OCI-LY7 (cell line): ENCODE measurements around the gene TRMT61B.

Experiments used
- CTCF ChIP-seq: fragments of 200-600 bp; sonication (generic); conservative IDR thresholded peaks from 2 replicates; pipeline ENCODE4 v1.5.1; 2014; ENCODE audit warnings: mild to moderate bottlenecking, antibody characterized with exemption, low read length, moderate library complexity, mixed read lengths
- EZH2phosphoT487 ChIP-seq: fragments of 200-600 bp; sonication (generic); IDR thresholded peaks from 2 replicates; pipeline ENCODE4 v1.6.1; 2018; ENCODE audit warnings: low read depth, borderline replicate concordance, mild to moderate bottlenecking, mixed run types, antibody characterized with exemption, low read length, moderate library complexity, mixed read lengths

GRCh38 chr2:28870146-28870891, at the start of gene TRMT61B:
- TF ChIP-seq CTCF (no peak), EZH2phosphoT487 (no peak)
